NCI-H774 (cell line): Measurements from ENCODE around the gene NPR1.
"Not testable (repeated sequence)": the region's sequence is repeated elsewhere in the genome, so short reads cannot be mapped to it uniquely, and the experiment has no call there.

ENCODE experiments used
- DNase-seq: peaks from one replicate; lab custom pipeline; 2025; lab: John Stamatoyannopoulos, UW

Gene NPR1

GRCh38 chr1:153678519-153679336, at the start of gene NPR1:
NPR1 (plus strand) TSS chr1:153678688; CDS start chr1:153679109, 421 bp downstream.
- DNase-seq: no peak

DNA sequence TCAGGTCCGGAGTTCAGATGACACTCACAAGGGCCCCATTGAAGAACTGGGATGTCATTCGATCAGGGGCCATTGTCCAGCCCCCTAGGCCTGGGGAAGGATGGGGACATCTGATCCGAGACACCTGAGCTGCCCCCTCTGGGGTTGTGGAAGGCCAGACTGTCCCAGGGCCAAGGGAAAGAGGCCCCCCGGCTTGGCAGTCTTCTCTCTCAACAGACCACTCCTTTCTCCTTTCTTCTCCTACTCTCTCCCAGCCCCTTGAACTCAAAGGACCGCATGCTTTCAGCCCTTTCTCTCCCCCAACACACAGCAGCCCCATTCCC, 49.2 kb upstream of the NPR1 start:
- DNase-seq: no peak

DNA sequence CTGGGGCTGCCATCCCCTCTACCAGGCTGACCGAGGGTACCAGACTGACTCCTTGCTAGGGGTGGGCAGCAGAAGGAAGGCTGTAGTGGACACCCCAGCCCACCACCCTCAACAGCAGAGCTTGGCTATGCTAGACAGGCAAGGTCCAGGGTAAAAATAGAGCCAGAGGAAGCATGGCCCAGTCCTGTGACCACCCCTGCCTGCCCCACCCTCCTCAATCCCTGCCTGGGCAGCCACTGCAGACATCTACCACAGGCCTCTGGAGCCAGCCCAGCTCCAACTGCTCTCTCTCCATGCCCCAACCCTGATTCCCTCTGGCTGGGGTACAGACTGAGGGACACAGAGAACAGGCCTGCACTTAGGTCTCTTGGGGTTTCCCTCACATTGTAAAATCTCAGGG, 48.5 kb upstream of the NPR1 start:
- no peak for DNase-seq

DNA sequence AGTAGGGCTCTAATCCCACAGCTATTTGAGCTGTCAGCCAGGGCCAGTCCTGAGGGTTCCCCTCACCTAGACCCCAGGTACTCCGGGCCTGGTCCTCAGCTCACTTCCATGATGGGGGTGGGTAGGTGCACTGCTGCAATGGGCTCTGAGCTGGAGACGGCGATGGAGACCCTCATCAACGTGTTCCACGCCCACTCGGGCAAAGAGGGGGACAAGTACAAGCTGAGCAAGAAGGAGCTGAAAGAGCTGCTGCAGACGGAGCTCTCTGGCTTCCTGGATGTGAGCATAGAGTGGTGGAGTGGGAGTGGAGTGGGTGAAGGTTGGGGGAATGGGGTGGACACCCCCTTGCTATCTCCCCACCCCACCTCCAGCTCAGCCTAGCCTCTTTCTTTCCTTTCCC, 48.1 kb upstream of the NPR1 start:
- DNase-seq: no peak

DNA sequence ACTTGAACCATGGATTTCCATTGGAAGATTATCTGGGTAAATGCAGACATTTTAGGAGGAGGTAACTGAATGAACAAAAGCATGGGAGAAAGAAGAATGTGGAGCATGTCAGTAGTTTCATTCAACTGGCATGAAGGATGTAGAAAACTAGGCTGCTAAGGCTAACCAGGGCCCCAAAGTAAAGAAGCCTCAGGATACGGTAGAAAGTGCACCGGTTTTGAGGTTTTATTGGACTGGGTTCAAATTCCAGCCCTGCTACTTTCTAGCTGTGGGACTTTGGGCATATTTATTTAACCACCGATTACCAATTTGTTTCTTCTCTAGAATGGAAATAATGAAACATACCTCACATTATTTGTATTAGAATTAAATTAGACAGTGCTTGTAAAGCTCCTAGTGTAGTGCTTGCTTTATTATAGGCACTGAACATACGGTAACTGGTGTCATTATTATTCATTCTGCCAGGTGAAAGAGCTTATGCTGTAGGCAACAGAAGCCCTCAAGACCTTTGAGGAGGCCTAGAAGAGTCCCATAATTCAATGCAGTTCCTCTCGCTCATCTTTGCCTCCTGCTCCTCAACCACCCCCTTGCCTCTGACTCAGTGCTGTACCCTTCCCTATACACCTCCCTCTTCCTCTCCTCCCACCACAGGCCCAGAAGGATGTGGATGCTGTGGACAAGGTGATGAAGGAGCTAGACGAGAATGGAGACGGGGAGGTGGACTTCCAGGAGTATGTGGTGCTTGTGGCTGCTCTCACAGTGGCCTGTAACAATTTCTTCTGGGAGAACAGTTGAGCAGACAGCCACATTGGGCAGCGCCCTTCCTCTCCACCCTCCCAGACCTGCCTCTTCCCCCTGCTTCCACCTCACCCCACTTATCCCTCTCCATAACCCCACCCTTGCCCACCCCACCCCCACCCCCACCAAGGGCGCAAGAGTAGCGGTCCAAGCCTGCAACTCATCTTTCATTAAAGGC, 47.2 kb upstream of the NPR1 start:
- DNase-seq: no peak

- peak; percentile 54 for DNase-seq
These were observed 45.2 kb upstream of the NPR1 start for GRCh38 chr1:153633161-153633753.

GRCh38 chr1:153633754-153634665, 44.5 kb upstream of the NPR1 start, which contains the start of gene CHTOP:
CHTOP (plus strand) TSS chr1:153634066; CDS start chr1:153636589, 2,523 bp downstream.
- peak; percentile 98 for DNase-seq

- no peak for DNase-seq
These were observed 42.6 kb upstream of the NPR1 start for GRCh38 chr1:153635872-153636271.

DNA sequence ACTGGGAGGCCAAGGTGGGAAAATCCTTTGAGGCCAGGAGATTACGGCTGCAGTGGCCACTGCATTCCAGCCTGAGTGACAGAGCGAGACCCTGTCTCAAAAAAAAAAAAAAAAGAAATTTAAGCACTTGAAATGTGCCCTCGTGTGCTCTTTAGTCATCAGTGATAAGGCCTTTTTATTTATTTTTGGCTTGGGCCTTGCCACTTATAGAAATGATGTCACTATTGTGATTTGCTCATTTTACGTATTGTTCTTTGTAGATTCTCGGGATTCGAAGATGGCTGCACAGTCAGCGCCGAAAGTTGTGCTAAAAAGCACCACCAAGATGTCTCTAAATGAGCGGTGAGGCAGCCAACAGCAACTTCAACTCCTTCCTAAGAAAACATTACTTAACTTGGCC, 42.2 kb upstream of the NPR1 start:
- DNase-seq: no peak

DNA sequence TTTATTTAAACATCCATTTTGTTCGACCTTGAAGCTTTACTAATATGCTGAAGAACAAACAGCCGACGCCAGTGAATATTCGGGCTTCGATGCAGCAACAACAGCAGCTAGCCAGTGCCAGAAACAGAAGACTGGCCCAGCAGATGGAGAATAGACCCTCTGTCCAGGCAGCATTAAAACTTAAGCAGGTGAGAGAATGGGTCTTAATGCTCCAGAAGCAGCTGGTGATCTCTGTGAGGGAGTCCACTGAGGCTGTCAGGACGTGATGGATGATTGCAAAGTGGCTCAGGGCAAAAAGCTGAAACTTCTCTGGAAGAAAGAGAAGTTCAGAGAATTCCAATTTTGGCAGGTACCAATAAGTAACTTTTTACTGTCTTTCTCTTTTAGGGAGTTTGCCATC, 40.2 kb upstream of the NPR1 start:
- no peak for DNase-seq

DNA sequence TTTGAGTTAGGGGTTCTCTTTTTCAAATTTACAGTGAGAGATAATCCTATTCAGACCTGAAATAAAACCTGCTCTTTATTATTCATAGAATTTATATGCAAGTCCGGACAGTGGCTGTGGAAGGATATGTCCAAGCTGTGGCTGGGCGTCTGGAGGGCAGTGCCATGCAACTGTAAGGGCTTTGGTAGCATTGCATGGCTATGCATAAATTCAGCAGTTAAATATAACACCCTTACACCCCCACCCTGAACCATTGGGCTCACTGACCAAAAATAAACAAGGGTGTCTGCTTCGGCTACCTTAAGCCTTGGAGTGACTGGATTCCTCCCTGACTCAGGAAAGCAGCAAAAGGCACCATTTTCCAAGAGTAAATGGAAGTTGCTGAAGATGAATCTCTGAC, 39.2 kb upstream of the NPR1 start:
- DNase-seq: no peak

DNA sequence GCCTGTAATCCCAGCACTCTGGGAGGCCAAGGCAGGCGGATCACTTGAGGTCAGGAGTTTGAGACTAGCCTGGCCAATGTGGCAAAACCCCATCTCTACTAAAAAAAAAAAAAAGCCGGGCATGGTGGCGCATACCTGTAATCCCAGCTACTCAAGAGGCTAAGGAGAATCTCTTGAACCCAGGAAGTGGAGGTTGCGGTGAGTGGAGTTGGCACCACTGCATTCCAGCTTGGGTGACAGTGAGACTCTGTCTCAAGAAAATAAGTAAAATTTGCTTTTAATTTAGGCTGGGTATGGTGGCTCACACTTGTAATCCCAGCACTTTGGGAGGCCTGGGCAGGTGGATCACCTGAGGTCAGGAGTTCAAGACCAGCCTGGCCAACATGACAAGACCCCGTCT, 38.3 kb upstream of the NPR1 start:
- not testable (repeated sequence) for DNase-seq

DNA sequence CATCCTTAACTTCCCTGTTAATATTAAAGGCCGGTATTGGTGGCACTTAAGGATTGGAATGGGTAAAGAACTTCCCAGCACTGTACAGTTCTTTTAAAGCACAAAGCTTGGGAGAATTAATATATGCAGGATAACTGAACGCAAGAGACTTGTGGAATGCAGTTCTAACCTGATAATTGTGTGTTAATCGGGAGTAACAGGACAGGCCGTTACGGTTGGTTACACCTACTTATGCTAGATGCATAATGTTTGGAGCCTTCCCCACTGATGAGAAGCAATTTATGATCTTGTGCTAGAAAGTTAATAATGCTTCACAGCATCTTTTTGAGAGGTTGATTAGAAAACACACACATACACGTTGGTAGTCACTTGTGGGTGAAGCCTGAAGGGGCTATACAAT, 37.6 kb upstream of the NPR1 start:
- no peak for DNase-seq

- DNase-seq: no peak
These were observed 36.3 kb upstream of the NPR1 start for GRCh38 chr1:153642161-153642560.

- no peak for DNase-seq
These were observed 35.4 kb upstream of the NPR1 start for GRCh38 chr1:153643100-153643499.

GRCh38 chr1:153643816-153644215, 34.7 kb upstream of the NPR1 start:
- no peak for DNase-seq

DNA sequence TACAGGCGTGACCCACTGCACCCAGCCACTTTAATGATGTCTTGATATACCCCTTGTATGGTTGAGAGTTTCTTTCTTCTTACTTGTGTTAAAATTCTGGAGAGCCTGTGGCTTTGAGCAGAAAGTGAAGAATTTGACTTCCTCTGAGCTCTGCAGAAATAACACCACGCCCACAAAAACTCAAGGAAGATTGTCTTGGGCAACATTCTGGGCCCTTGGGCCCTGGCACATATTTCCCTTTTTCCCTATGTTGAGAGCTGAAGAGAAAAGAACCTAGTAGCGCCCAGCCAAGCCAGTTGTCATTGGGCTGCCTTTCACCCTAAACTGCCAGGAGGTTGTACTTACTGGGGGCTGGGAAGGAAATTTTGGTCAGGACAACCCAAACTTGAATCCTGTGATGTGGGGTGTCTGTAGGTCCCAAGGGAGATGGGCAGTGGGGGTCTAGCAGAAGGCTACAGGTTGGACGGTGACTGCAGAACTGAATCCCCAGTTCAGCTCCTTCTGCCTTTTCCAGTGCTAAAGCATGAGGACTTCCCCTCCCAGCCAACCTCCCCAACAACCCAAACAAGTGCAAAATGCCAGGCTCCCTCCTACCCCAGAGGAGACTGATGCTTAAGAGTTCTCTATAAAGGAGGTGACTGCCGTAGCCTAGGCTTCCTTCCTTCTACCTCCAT, 31.7 kb upstream of the NPR1 start:
- no peak for DNase-seq

DNA sequence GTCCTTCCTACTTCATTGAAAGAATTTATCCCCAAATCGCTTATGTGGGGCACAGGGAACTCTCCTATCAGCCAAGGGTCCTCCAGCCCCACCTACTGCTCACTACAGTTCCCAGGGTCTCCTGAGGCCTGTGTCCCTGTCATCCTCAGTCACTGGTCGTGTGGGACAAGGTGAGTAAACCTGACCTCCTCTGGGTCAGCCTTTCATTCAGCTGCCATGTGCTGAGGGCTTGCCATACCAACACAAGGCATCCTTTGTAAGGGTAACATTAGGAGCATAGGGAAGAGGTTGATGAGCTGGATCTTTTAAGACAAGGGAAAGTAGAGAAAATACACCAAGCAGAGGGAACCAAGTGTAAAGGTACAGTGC, 31.2 kb upstream of the NPR1 start:
- DNase-seq: no peak

- no peak for DNase-seq
These were observed 30.4 kb upstream of the NPR1 start for GRCh38 chr1:153648000-153648643.

GRCh38 chr1:153649137-153649862, 29.2 kb upstream of the NPR1 start:
- DNase-seq: no peak
